Parathyroid adenoma (tissue), 2 donors: ENCODE data around the gene ZSCAN32.

Experiments used
- H2AFZ ChIP-seq: fragments of 300-600 bp; sonication (generic); one replicate; pipeline ENCODE4 v1.7.0; 2017; ENCODE audit warnings: antibody characterized with exemption, mild to moderate bottlenecking
- H3K27ac ChIP-seq: fragments of 300-600 bp; sonication (generic); one replicate; pipeline ENCODE4 v1.7.0; 2017
- H3K27me3 ChIP-seq: fragments of 300-600 bp; sonication (generic); one replicate; pipeline ENCODE4 v1.7.0; 2017; ENCODE audit warnings: low read length; ENCODE audit not compliant: control insufficient read depth, insufficient read depth
- H3K36me3 ChIP-seq: fragments of 300-600 bp; sonication (generic); one replicate; pipeline ENCODE4 v1.7.0; 2017; ENCODE audit warnings: low read length; ENCODE audit not compliant: control insufficient read depth, insufficient read depth
- H3K4me1 ChIP-seq: fragments of 300-600 bp; sonication (generic); one replicate; pipeline ENCODE4 v1.7.0; 2017; ENCODE audit warnings: control low read depth
- H3K4me2 ChIP-seq: fragments of 300-600 bp; sonication (generic); one replicate; pipeline ENCODE4 v1.7.0; 2017; ENCODE audit warnings: low read length
- H3K4me3 ChIP-seq: fragments of 300-600 bp; sonication (generic); one replicate; pipeline ENCODE4 v1.7.0; 2017; ENCODE audit warnings: low read depth, low read length
- H3K79me2 ChIP-seq: fragments of 300-600 bp; sonication (generic); one replicate; pipeline ENCODE4 v1.7.0; 2017; ENCODE audit warnings: control low read depth
- H3K9ac ChIP-seq: fragments of 300-600 bp; sonication (generic); one replicate; pipeline ENCODE4 v1.7.0; 2017; ENCODE audit warnings: mild to moderate bottlenecking
- H3K9me3 ChIP-seq: fragments of 300-600 bp; sonication (generic); one replicate; pipeline ENCODE4 v1.7.0; 2017; ENCODE audit warnings: low read length; ENCODE audit not compliant: control insufficient read depth
- TF ChIP-seq, protein P1 (sequence below): fragments of 300-600 bp; sonication (generic); IDR thresholded peaks from one replicate; pipeline ENCODE4 v1.7.0; 2017; ENCODE audit warnings: antibody characterized with exemption, mild to moderate bottlenecking
- donor health status: primary hyperparathyroidism.

Gene ZSCAN32

DNA sequence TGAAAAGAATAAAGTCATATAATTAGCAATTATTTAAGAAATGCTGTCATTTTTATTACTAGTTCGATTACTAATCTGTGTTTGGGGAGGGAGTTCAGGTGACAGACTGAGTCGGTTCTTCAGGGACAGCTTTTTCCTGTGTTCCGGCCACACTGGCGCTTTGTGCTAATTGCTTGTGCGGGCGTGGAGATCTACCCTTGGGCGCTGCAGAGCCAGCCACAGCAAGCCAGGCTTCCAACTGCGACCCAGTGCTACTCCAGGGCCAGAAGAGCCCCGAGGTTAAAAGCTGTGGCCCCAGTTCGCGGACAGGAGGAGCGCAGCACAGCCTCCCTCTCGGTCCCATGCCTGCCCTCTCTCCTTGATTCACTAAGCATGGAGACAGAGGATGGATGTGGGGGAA, 51.6 kb downstream of the ZSCAN32 start:
- no peaks in the 10 kb centered on the region for H3K9me3 ChIP-seq
- H3K27me3 ChIP-seq: no peaks in the 10 kb centered on the region
- no peak overlapping the region for H2AFZ ChIP-seq
- H3K4me3 ChIP-seq: no peak overlapping the region
- no peak overlapping the region for H3K4me2 ChIP-seq
- no peaks in the 10 kb centered on the region for H3K36me3 ChIP-seq
- H3K27ac ChIP-seq: no peak overlapping the region
- TF ChIP-seq, protein P1, sequence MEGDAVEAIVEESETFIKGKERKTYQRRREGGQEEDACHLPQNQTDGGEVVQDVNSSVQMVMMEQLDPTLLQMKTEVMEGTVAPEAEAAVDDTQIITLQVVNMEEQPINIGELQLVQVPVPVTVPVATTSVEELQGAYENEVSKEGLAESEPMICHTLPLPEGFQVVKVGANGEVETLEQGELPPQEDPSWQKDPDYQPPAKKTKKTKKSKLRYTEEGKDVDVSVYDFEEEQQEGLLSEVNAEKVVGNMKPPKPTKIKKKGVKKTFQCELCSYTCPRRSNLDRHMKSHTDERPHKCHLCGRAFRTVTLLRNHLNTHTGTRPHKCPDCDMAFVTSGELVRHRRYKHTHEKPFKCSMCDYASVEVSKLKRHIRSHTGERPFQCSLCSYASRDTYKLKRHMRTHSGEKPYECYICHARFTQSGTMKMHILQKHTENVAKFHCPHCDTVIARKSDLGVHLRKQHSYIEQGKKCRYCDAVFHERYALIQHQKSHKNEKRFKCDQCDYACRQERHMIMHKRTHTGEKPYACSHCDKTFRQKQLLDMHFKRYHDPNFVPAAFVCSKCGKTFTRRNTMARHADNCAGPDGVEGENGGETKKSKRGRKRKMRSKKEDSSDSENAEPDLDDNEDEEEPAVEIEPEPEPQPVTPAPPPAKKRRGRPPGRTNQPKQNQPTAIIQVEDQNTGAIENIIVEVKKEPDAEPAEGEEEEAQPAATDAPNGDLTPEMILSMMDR: no peak
- H3K79me2 ChIP-seq: no peaks in the 10 kb centered on the region
- no peak overlapping the region for H3K9ac ChIP-seq
- H3K4me1 ChIP-seq: no peaks in the 10 kb centered on the region

DNA sequence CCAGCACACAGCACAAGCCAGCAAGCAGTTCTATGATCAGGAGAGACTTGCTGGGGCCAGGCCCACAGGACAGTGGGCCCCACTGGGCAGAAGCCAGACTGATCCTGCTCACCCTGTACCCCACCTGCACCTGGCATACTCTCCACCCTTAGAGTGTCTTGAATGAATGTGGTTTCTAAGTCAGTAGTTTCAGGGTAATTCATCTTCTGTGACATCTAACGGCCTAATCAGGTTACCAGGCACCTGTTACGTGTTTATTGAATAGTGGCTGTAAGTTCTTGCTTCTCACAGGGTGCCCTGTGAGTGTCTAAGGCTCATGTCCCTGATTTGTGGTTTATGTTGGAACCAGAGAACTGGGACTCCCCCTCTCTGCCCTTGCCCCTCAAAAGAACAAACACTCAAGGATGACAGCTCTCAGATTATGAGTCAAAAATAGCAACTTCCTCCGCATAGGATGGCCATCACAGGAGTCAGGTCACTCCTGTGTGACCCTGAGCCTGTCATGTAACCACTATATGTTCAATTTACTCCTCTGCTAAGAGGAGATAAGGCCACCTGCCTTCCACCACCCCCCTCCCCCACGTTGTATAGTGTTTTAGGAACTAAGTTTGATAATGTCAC, 52.1 kb downstream of the ZSCAN32 start:
- Histone ChIP-seq H3K4me3 (no peak overlapping the region), H3K9ac (no peak overlapping the region), H3K27me3 (no peaks in the 10 kb centered on the region), H3K79me2 (no peaks in the 10 kb centered on the region), H2AFZ (no peak overlapping the region), H3K27ac (no peak overlapping the region), H3K36me3 (no peaks in the 10 kb centered on the region), H3K4me2 (no peak overlapping the region), H3K9me3 (no peaks in the 10 kb centered on the region), H3K4me1 (no peaks in the 10 kb centered on the region)
- TF ChIP-seq, protein P1: no peak

DNA sequence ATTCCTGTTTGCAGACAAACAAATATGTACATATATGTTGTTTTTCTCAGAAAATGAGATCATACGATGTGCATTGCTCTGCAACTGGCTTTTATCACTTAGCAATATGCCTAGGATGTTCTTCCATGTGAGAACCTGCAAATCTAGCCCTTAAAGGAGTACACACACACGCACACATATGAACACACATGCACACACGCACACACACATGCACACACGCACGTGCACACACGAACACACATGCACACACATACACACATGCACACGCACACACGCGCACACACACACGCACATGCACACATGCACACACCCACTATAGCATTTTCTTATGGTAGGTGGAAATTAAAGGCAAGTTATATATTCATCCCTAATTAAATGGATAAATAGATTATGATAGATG, 53.2 kb downstream of the ZSCAN32 start:
- no peak overlapping the region for H3K27ac ChIP-seq
- no peak overlapping the region for H2AFZ ChIP-seq
- TF ChIP-seq, protein P1: no peak
- no peaks in the 10 kb centered on the region for H3K4me1 ChIP-seq
- H3K4me2 ChIP-seq: no peak overlapping the region
- no peaks in the 10 kb centered on the region for H3K36me3 ChIP-seq
- no peaks in the 10 kb centered on the region for H3K27me3 ChIP-seq
- H3K79me2 ChIP-seq: no peaks in the 10 kb centered on the region
- H3K4me3 ChIP-seq: no peak overlapping the region
- H3K9ac ChIP-seq: no peak overlapping the region
- H3K9me3 ChIP-seq: no peaks in the 10 kb centered on the region

DNA sequence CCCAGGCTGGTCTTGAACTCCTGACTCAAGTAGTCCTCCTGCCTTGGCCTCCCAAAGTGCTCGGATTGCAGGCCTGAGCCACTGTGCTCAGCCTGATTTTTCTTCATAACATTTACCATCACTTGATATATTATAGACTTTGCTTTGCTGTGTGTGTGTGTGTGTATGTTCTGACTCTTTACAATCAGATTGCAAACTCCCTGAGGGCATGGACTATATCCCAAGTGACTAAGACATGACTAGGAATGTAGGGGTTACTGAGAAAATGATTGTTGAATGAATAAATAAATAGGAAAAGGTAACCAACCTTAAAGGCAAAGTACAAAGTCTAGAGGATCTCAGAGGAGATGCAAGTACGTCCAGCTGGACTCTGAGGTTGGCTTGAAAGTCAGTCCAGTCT, 54.8 kb downstream of the ZSCAN32 start:
- H3K4me1 ChIP-seq: no peaks in the 10 kb centered on the region
- H3K27me3 ChIP-seq: no peaks in the 10 kb centered on the region
- H3K79me2 ChIP-seq: no peaks in the 10 kb centered on the region
- no peaks in the 10 kb centered on the region for H3K36me3 ChIP-seq
- H3K4me3 ChIP-seq: no peak overlapping the region
- no peak overlapping the region for H3K4me2 ChIP-seq
- no peak overlapping the region for H2AFZ ChIP-seq
- no peak overlapping the region for H3K9ac ChIP-seq
- no peak overlapping the region for H3K27ac ChIP-seq
- H3K9me3 ChIP-seq: no peaks in the 10 kb centered on the region
- TF ChIP-seq, protein P1: no peak
